ENCODE data around the gene SELENOO.

The SELENOO gene

GRCh38 chr22:50197000-50197800 lies 3.6 kb upstream of the SELENOO start:
- TF ChIP-seq ZC3H10 (CRISPR knock-in tag; IDR thresholded peaks at IDR 0.05) (no peak), PATZ1 (CRISPR knock-in tag; IDR thresholded peaks at IDR 0.05; ENCODE audit: borderline replicate concordance) (no peak), TOX (CRISPR knock-in tag; IDR thresholded peaks at IDR 0.05; ENCODE audit: borderline replicate concordance) (no peak), ZNF565 (CRISPR knock-in tag; conservative IDR thresholded peaks at IDR 0.05; ENCODE audit: low read depth) (no peak), RARB (CRISPR knock-in tag; IDR thresholded peaks at IDR 0.05) (no peak), CREB5 (CRISPR knock-in tag; IDR thresholded peaks at IDR 0.05; ENCODE audit: low read depth) (no peak), ESRRG (CRISPR knock-in tag; IDR thresholded peaks at IDR 0.05) (no peak), TCF4 (CRISPR knock-in tag; IDR thresholded peaks at IDR 0.05; ENCODE audit: borderline replicate concordance) (no peak)
- no peak for ATAC-seq

GRCh38 chr22:50197856-50198623 lies 2.8 kb upstream of the SELENOO start:
- no peak for ATAC-seq
- TF ChIP-seq ZNF565 (CRISPR knock-in tag; conservative IDR thresholded peaks at IDR 0.05; ENCODE audit: low read depth) = no peak
- TF ChIP-seq ZFP30 (CRISPR knock-in tag; IDR thresholded peaks at IDR 0.05) = no peak
- TF ChIP-seq TOX (CRISPR knock-in tag; IDR thresholded peaks at IDR 0.05; ENCODE audit: borderline replicate concordance) = no peak
- no peak for TF ChIP-seq OSR1 (CRISPR knock-in tag; IDR thresholded peaks at IDR 0.05)
- TF ChIP-seq ZC3H10 (CRISPR knock-in tag; IDR thresholded peaks at IDR 0.05) = no peak
- no peak for TF ChIP-seq RARB (CRISPR knock-in tag; IDR thresholded peaks at IDR 0.05)
- TF ChIP-seq TSHZ2 (CRISPR knock-in tag; IDR thresholded peaks at IDR 0.05) = no peak
- no peak for TF ChIP-seq ARNTL (CRISPR knock-in tag; IDR thresholded peaks at IDR 0.05; ENCODE audit: borderline replicate concordance, low read depth)
- TF ChIP-seq BACH2 (CRISPR knock-in tag; IDR thresholded peaks at IDR 0.05; ENCODE audit: borderline replicate concordance) = no peak
- no peak for TF ChIP-seq ISL1 (CRISPR knock-in tag; IDR thresholded peaks at IDR 0.05)
- no peak for TF ChIP-seq ZNF8 (CRISPR knock-in tag; IDR thresholded peaks at IDR 0.05)
- no peak for TF ChIP-seq PATZ1 (CRISPR knock-in tag; IDR thresholded peaks at IDR 0.05; ENCODE audit: borderline replicate concordance)
- TF ChIP-seq SNAI2 (CRISPR knock-in tag; IDR thresholded peaks at IDR 0.05) = no peak
- TF ChIP-seq CSRNP3 (CRISPR knock-in tag; IDR thresholded peaks at IDR 0.05) = no peak
- no peak for TF ChIP-seq CSDC2 (CRISPR knock-in tag; IDR thresholded peaks at IDR 0.05)
- no peak for TF ChIP-seq GLIS3 (CRISPR knock-in tag; IDR thresholded peaks at IDR 0.05)
